Measurements from ENCODE around the gene TTC9B.

- TF ChIP-seq ATF3 (IDR thresholded peaks at IDR 0.05; ENCODE audit: insufficient read depth, low read depth, low read length) = no peak
- TF ChIP-seq POLR2AphosphoS5 (IDR thresholded peaks at IDR 0.05; ENCODE audit: low read depth, low read length) = no peak
- TF ChIP-seq KDM1A (IDR thresholded peaks at IDR 0.05; ENCODE audit: borderline replicate concordance, low read length) = no peak
- TF ChIP-seq MAX (IDR thresholded peaks at IDR 0.05) = no peak
- no peak for TF ChIP-seq RAD21 (IDR thresholded peaks at IDR 0.05 in 1 of 2, conservative IDR thresholded peaks at IDR 0.05 in 1 of 2; ENCODE audit: low read depth in 2 of 2, low read length in 2 of 2)
- no peak for TF ChIP-seq BACH1 (IDR thresholded peaks at IDR 0.05; ENCODE audit: low read length)
- TF ChIP-seq CBX5 (IDR thresholded peaks at IDR 0.05; ENCODE audit: low read depth, low read length) = no peak
- TF ChIP-seq CTCF (IDR thresholded peaks at IDR 0.05; ENCODE audit: control extremely low read depth in 1 of 3, insufficient read depth in 1 of 3, low read depth in 1 of 3, low read length in 3 of 3) = no peak
- TF ChIP-seq CREB1 (IDR thresholded peaks at IDR 0.05) = no peak
- no peak for TF ChIP-seq USF2 (IDR thresholded peaks at IDR 0.05; ENCODE audit: low read length)
- no peak for TF ChIP-seq SIN3A (conservative IDR thresholded peaks at IDR 0.05 in 1 of 2, IDR thresholded peaks at IDR 0.05 in 1 of 2; ENCODE audit: low read depth in 1 of 2, low read length in 2 of 2)
- TF ChIP-seq TCF12 (IDR thresholded peaks at IDR 0.05; ENCODE audit: low read depth, low read length) = no peak
- TF ChIP-seq RNF2 (IDR thresholded peaks at IDR 0.05; ENCODE audit: borderline replicate concordance, low read depth, low read length, missing control alignments, poor library complexity, severe bottlenecking) = no peak
- TF ChIP-seq SUZ12 (IDR thresholded peaks at IDR 0.05; ENCODE audit: low read length) = no peak
Measured at GRCh38 chr19:40216777-40217026, 1.5 kb downstream of the TTC9B start.

All from H1 (cell line).